ENCODE results near the gene CREBRF. TPM values are rescaled to one million over a fixed set of nuclear protein-coding genes. Genes with fewer than 3 reads are reported as not detected.
"Not testable (repeated sequence)": the region's sequence is repeated elsewhere in the genome, so short reads cannot be mapped to it uniquely, and the experiment has no call there.

The CREBRF gene
- total RNA-seq, 4 donors from 2014 or later: 33.7 to 67.6 (median 36.4) TPM

- no peak for ATAC-seq (ENCODE audit: low FRiP score)
These were observed 96.4 kb downstream of the CREBRF start for GRCh38 chr5:173152547-173152946.

GRCh38 chr5:173153842-173154241 lies 97.7 kb downstream of the CREBRF start:
- no peak for TF ChIP-seq CTCF (IDR thresholded peaks at IDR 0.05)
- no peak for ATAC-seq (ENCODE audit: low FRiP score)
- DNase-seq (ENCODE audit: low spot score): no peak

More at GRCh38 chr5:173152547-173152946, 96.4 kb downstream of the CREBRF start:
- no peak for TF ChIP-seq CTCF (IDR thresholded peaks at IDR 0.05)
- DNase-seq (ENCODE audit: low spot score): no peak

DNA sequence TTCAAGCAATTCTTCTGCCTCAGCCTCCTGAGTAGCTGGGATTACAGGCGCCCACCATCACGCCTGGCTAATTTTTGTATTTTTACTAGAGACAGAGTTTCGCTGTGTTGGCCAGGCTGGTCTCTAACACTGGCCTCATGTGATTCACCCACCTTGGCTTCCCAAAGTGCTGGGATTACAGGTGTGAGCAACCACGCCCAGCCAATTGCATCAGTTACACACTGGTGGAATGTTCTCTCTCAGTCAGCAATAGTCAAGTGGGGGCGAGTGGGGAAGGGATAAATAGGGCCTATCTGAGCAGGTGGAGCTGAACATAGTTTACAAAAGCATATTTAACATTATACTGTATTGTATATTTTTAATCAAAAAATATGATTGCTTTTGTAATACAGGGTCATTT lies 98.5 kb downstream of the CREBRF start:
- DNase-seq (ENCODE audit: low spot score); ATAC-seq (ENCODE audit: low FRiP score): not testable (repeated sequence)

DNA sequence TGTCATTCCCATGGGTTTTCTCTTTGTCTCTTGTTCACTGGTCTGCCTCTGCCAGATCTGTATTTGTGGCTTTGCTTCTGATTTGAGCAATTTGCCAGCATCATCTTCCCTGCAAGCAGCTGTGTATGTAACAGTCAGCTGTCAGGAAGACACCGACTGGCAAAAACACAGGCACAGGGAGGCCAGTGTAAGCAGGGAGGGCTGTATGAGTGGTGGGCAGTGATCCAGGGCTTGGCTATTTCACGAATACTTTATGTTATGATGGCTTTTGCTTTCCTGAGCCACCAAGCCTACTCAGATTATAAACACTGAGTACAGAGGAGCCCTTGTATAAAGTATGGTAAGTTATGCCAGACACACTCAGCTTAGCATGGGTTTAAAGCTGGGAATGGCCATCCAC lies 99.8 kb downstream of the CREBRF start:
- no peak for TF ChIP-seq CTCF (IDR thresholded peaks at IDR 0.05)
- DNase-seq (ENCODE audit: low spot score) (no peak), ATAC-seq (ENCODE audit: low FRiP score) (no peak)

DNA sequence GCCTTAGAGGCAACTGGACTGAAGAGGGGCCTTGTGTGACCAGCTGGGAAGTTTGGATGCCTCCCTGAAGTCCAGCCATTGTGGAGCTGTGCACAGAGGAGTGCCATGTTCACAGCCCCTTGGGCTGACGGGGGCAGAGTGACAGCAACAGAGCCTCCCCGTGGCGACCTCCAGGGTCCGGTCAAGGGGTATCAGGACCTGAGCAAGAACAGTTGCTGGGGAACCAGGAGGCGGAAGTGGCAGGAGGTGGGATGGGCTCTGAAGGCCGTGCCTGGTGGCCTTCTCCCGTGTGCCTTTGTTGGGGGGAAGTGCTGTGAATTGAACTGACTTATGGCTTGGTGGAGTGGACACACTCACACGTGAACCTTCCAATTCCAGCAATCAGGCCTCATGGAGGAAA lies 102.2 kb downstream of the CREBRF start:
- TF ChIP-seq CTCF (IDR thresholded peaks at IDR 0.05): no peak
- DNase-seq (ENCODE audit: low spot score) (no peak), ATAC-seq (ENCODE audit: low FRiP score) (no peak)

- no peak for TF ChIP-seq CTCF (IDR thresholded peaks at IDR 0.05)
- DNase-seq (ENCODE audit: low spot score) (no peak), ATAC-seq (ENCODE audit: low FRiP score) (no peak)
These were observed 103.1 kb downstream of the CREBRF start for GRCh38 chr5:173159256-173159655.

- no peak for TF ChIP-seq CTCF (IDR thresholded peaks at IDR 0.05)
- DNase-seq (ENCODE audit: low spot score) (no peak), ATAC-seq (ENCODE audit: low FRiP score) (no peak)
These were observed 105.0 kb downstream of the CREBRF start for GRCh38 chr5:173161148-173161547.

GRCh38 chr5:173163219-173163618 lies 107.1 kb downstream of the CREBRF start:
- TF ChIP-seq CTCF (IDR thresholded peaks at IDR 0.05): no peak
- ATAC-seq (ENCODE audit: low FRiP score) (no peak), DNase-seq (ENCODE audit: low spot score) (no peak)
